ENCODE results near the gene CPN2. TPM values are rescaled to one million over a fixed set of nuclear protein-coding genes. Genes with fewer than 3 reads are reported as not detected.

CPN2 gene
- total RNA-seq, 1 experiment from 2014 or later = not detected

DNA sequence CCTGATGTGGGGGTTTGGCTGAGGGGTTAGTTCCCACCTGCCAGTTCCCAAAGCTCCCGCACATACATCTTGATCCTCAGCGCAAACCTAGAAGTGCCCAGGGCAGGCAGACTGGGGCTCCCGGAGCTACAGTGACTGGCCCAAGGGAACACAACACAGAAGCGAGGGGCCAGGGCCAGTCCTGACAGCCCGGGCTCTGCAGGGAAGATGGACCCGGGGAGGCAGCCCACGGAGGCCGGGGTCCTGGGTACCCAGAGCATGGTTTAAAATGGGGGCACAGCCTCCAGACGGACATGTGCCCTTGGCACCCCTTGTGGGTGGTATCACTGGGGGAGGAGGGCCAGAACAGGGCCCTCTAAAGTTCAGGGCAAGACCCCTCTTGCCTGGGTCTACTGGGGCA, 5.1 kb downstream of the CPN2 start:
- Histone ChIP-seq H2AK5ac (ENCODE audit: insufficient read length, low read length) (no peak overlapping the region), H3K23ac (ENCODE audit: insufficient read length, low read depth, low read length) (no peak overlapping the region), H2BK120ac (ENCODE audit: low read depth, low read length, poor library complexity, severe bottlenecking) (no peak overlapping the region), H2BK20ac (ENCODE audit: low read depth, low read length, poor library complexity, severe bottlenecking) (no peak overlapping the region), H3K14ac (ENCODE audit: insufficient read depth, low read length) (no peak overlapping the region), H3K9ac (ENCODE audit: extremely low read depth, insufficient read length, low read length) (no peak overlapping the region), H3K4me1 (ENCODE audit: insufficient read depth, low read length) (no peaks in the 10 kb centered on the region; the same call in 1 of the 2 replicates), H3K56ac (ENCODE audit: insufficient read length, low read depth, low read length) (no peak overlapping the region), H4K91ac (ENCODE audit: insufficient read length, low read depth, low read length) (no peak overlapping the region), H2BK5ac (ENCODE audit: insufficient read length, low read length) (no peak overlapping the region), H3K79me1 (ENCODE audit: insufficient read depth, low read depth, low read length, poor library complexity, severe bottlenecking) (no peaks in the 10 kb centered on the region), H3K27me3 (ENCODE audit: insufficient read depth, low read length) (no peaks in the 10 kb centered on the region; the same call in 1 of the 2 replicates), H3K9me3 (ENCODE audit: control insufficient read depth, low read depth, low read length) (no peaks in the 10 kb centered on the region), H4K20me1 (ENCODE audit: control insufficient read depth, insufficient read depth, insufficient read length) (no peaks in the 10 kb centered on the region), H3T11ph (ENCODE audit: low read length) (no peak overlapping the region), H4K8ac (replicated peaks; ENCODE audit: insufficient read length, low read depth, low read length) (no peak overlapping the region), H2AFZ (ENCODE audit: low read length) (no peak overlapping the region), H3K23me2 (ENCODE audit: insufficient read length, low read depth, low read length, poor library complexity, severe bottlenecking) (no peaks in the 10 kb centered on the region), H2BK12ac (ENCODE audit: insufficient read length, low read depth, low read length) (no peak overlapping the region), H3K4me2 (ENCODE audit: insufficient read depth, insufficient read length, low read length) (no peak overlapping the region), H4K5ac (ENCODE audit: insufficient read length, low read depth, low read length) (no peak overlapping the region), H2BK15ac (ENCODE audit: low read depth, low read length) (no peak overlapping the region), H3K79me2 (ENCODE audit: insufficient read depth, low read length) (no peaks in the 10 kb centered on the region), H3K18ac (ENCODE audit: insufficient read length, low read depth, low read length) (no peak overlapping the region), H3K4ac (ENCODE audit: low read depth, low read length) (no peak overlapping the region), H3K27ac (ENCODE audit: insufficient read length, low read depth, low read length) (no peak overlapping the region)
- Mint-ChIP-seq H3K36me3 (ENCODE audit: insufficient read depth in 1 of 3, low read depth in 3 of 3) (no peaks in the 10 kb centered on the region), H3K27me3 (ENCODE audit: low read depth) (peaks cover 30% of the 10 kb centered on the region), H3K4me1 (peaks cover 12 to 13% of the 10 kb centered on the region in 2 experiments), H3K27ac (no peak overlapping the region), H3K4me3 (no peak overlapping the region), H3K9me3 (no peaks in the 10 kb centered on the region)
- TF ChIP-seq, protein P1, sequence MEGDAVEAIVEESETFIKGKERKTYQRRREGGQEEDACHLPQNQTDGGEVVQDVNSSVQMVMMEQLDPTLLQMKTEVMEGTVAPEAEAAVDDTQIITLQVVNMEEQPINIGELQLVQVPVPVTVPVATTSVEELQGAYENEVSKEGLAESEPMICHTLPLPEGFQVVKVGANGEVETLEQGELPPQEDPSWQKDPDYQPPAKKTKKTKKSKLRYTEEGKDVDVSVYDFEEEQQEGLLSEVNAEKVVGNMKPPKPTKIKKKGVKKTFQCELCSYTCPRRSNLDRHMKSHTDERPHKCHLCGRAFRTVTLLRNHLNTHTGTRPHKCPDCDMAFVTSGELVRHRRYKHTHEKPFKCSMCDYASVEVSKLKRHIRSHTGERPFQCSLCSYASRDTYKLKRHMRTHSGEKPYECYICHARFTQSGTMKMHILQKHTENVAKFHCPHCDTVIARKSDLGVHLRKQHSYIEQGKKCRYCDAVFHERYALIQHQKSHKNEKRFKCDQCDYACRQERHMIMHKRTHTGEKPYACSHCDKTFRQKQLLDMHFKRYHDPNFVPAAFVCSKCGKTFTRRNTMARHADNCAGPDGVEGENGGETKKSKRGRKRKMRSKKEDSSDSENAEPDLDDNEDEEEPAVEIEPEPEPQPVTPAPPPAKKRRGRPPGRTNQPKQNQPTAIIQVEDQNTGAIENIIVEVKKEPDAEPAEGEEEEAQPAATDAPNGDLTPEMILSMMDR (conservative IDR thresholded peaks at IDR 0.05) = no peak
- DNase-seq = no peak
- WGBS (ENCODE audit: extremely low coverage, insufficient read length, low lambda C conversion rate) = no CpG with 5 or more reads among the region's 9 CpGs

All from H9 (cell line).